GM10248 (cell line): ENCODE measurements around the gene CLRN3.

Experiments used
- CTCF ChIA-PET: fragments of 300-600 bp; sonication (Branson Sonifier 250); formaldehyde crosslinking; extraction: SDS; loops from one replicate; lab custom pipeline; 2021; ENCODE audit warnings: antibody characterized with exemption; lab: Yijun Ruan, JAX
- POLR2A ChIA-PET: fragments of 350-650 bp; sonication (Branson Sonifier 250); formaldehyde crosslinking; extraction: SDS; loops from one replicate; lab custom pipeline; 2020; ENCODE audit warnings: antibody characterized with exemption; lab: Yijun Ruan, JAX
- DNase-seq: peaks from one replicate; pipeline ENCODE4 v3.0.0; 2012; ENCODE audit errors: extremely low spot score
- CTCF ChIP-seq: IDR thresholded peaks from 2 replicates; pipeline ENCODE4 v1.5.1; 2012; ENCODE audit warnings: mild to moderate bottlenecking, low read depth; ENCODE audit errors: extremely low read depth, missing control alignments, control extremely low read depth

The CLRN3 gene

GRCh38 chr10:127903789-127904188 is 11.0 kb upstream of the CLRN3 start:
- DNase-seq: no peak
- no peak for TF ChIP-seq CTCF
- POLR2A ChIA-PET: no interaction called here
- CTCF ChIA-PET: no interaction called here

- TF ChIP-seq CTCF: no peak
- ChIA-PET POLR2A (no interaction called here), CTCF (no interaction called here)
- DNase-seq: no peak
These were observed 7.1 kb upstream of the CLRN3 start for GRCh38 chr10:127899766-127900387.

DNA sequence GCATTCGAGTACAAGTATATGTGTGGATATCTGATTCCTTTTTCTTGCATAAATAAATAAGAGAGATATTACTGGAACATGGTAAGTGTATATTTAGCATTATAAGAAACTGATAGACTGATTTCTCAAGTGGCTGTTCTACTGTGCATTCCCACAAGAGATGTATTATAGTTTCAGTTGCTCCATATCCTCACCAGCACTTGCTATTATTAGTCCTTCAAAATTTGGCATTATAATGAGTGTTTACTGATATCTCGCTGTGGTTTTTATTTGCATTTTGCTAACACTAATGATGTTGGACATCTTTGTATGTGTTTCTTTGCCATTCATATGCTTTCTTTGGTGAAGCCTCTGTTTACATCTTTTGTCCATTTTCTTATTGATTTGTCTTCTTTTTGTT is 4.4 kb upstream of the CLRN3 start:
- CTCF ChIA-PET: interaction anchor here (1.4 kb wide), 1 partner anchor 9 kb away, joined by 4 read pairs; no protein-coding TSS in a partner anchor
- no peak for DNase-seq
- no peak for TF ChIP-seq CTCF
- POLR2A ChIA-PET: no interaction called here

DNA sequence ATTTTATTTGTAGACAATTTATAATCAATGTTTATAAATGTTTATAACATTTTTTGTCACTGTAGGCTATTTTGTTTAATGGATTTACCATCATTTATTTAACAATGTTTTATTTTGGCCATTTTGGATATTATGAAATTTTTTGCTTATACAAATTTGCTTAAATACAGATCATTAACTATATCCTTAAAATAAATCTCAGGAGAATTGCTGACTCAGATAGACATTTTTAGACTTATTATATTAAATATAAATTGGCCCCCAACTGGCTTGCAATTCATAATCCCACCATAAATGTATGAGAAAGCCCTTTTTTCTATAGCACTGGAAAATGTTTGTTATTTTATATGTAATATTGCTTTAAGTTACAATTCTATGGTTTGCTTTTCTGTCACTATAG is 3.8 kb upstream of the CLRN3 start:
- no peak for DNase-seq
- ChIA-PET CTCF (no interaction called here), POLR2A (no interaction called here)
- TF ChIP-seq CTCF: no peak

GRCh38 chr10:127894146-127894545 is 1.4 kb upstream of the CLRN3 start:
- ChIA-PET CTCF (interaction anchor here (1.0 kb wide), 1 partner anchor 12 kb away, joined by 3 read pairs; no protein-coding TSS in a partner anchor), POLR2A (no interaction called here)
- DNase-seq: no peak
- TF ChIP-seq CTCF: no peak

DNA sequence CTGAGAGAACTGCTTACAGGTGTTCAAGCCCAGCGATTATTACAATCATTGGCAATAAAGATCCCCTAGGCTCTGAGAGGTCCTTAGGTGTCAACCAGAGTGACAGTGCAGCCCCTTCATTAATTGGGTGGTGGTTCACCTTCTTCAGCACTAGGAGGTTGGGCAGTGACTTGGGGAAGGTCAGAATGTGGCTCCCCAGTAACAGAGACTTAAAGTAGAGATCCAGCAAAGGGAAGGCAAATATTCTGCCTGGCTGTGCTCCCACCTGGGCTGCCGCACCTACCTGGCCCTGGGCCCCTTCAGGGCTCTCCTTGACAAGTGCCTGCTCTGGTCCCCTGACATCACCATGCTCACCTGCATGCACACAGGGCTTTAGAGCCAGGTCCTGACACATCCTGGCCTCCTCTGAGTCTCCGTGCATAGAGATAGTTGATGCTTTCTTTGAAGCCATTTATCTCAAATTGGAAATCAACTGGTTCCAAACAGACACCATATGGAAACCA is 1.9 kb downstream of the CLRN3 start:
- CTCF ChIA-PET: interaction anchor here (1.4 kb wide), 1 partner anchor 120 kb away, joined by 3 read pairs; no protein-coding TSS in a partner anchor
- no peak for TF ChIP-seq CTCF
- POLR2A ChIA-PET: no interaction called here
- DNase-seq: no peak

GRCh38 chr10:127890216-127890615 is 2.5 kb downstream of the CLRN3 start:
- TF ChIP-seq CTCF: no peak
- POLR2A ChIA-PET: no interaction called here
- CTCF ChIA-PET: no interaction called here

More at GRCh38 chr10:127890216-127890615, 2.5 kb downstream of the CLRN3 start:
- DNase-seq: no peak
